Type B pancreatic cell (in vitro differentiated cells): ENCODE results near the gene TTLL10. TPM values are rescaled to one million over a fixed set of nuclear protein-coding genes. Genes with fewer than 3 reads are reported as not detected.

ENCODE experiments used
- DNase-seq: peaks from one replicate; pipeline ENCODE4 v3.0.0; 2021; ENCODE audit warnings: mixed read lengths; ENCODE audit not compliant: unreplicated experiment; ENCODE audit errors: extremely low spot score
- H3K27ac Mint-ChIP-seq: 2 replicates; pipeline ENCODE4 v1.8.0; 2021; ENCODE audit warnings: mild to moderate bottlenecking, mixed read lengths
- H3K27me3 Mint-ChIP-seq: 2 replicates; pipeline ENCODE4 v1.8.0; 2021; ENCODE audit warnings: mixed read lengths
- H3K36me3 Mint-ChIP-seq: 2 replicates; pipeline ENCODE4 v1.8.0; 2021; ENCODE audit warnings: mixed read lengths
- H3K4me1 Mint-ChIP-seq: one replicate; pipeline ENCODE4 v1.8.0; 2021; ENCODE audit warnings: mixed read lengths; ENCODE audit not compliant: unreplicated experiment
- H3K4me3 Mint-ChIP-seq: 2 replicates; pipeline ENCODE4 v1.8.0; 2021; ENCODE audit warnings: mild to moderate bottlenecking, mixed read lengths
- H3K9me3 Mint-ChIP-seq: 2 replicates; pipeline ENCODE4 v1.8.0; 2021; ENCODE audit warnings: mixed read lengths
- CTCF ChIP-seq: fragments of 200-600 bp; sonication (generic); conservative IDR thresholded peaks from 2 replicates; pipeline ENCODE4 v1.5.0; 2021; ENCODE audit warnings: antibody characterized with exemption, mild to moderate bottlenecking
- microRNA-seq: library from miRNA; unstranded; fragments of <30 nt; microRNA quantifications from one replicate; pipeline ENCODE4, GENCODE V29; 2020
- total RNA-seq: library from RNA; stranded (reverse); gene quantifications from 2 replicates; pipeline ENCODE4 v1.2.1, GENCODE V29; 2021; ENCODE audit warnings: low replicate concordance

The TTLL10 gene
- total RNA-seq, 1 donor from 2014 or later: 1.4 TPM

GRCh38 chr1:1245817-1246576, 72.3 kb downstream of the TTLL10 start:
- Mint-ChIP-seq H3K4me3 (no peak overlapping the region), H3K36me3 (no peaks in the 10 kb centered on the region), H3K27ac (no peak overlapping the region), H3K4me1 (no peaks in the 10 kb centered on the region), H3K9me3 (no peaks in the 10 kb centered on the region), H3K27me3 (peaks cover 3% of the 10 kb centered on the region)
- no peak for DNase-seq
- TF ChIP-seq CTCF: no peak

- no peaks in the 10 kb centered on the region for H3K36me3 Mint-ChIP-seq
- H3K9me3 Mint-ChIP-seq: no peaks in the 10 kb centered on the region
- TF ChIP-seq CTCF: no peak
- no peaks in the 10 kb centered on the region for H3K4me1 Mint-ChIP-seq
- H3K4me3 Mint-ChIP-seq: no peak within 1 kb of the TSS
- H3K27ac Mint-ChIP-seq: no peak within 1 kb of the TSS
- no peak for DNase-seq
- peaks cover 3% of the 10 kb centered on the region for H3K27me3 Mint-ChIP-seq
These were observed 73.1 kb downstream of the TTLL10 start, which contains the start of gene C1QTNF12 for GRCh38 chr1:1246577-1247340. C1QTNF12 (minus strand) TSS chr1:1246722; CDS start chr1:1246690, 32 bp downstream.

GRCh38 chr1:1247341-1247913, 73.7 kb downstream of the TTLL10 start:
- H3K27ac Mint-ChIP-seq: no peak overlapping the region
- H3K4me1 Mint-ChIP-seq: no peaks in the 10 kb centered on the region
- no peak for DNase-seq
- no peak overlapping the region for H3K4me3 Mint-ChIP-seq
- H3K36me3 Mint-ChIP-seq: no peaks in the 10 kb centered on the region
- TF ChIP-seq CTCF: no peak
- H3K9me3 Mint-ChIP-seq: no peaks in the 10 kb centered on the region
- peaks cover 3% of the 10 kb centered on the region for H3K27me3 Mint-ChIP-seq

Small RNA genes within 50 kb of the gene (microRNA-seq; reads per million reads assigned to microRNA genes)
- gene MIR200A (1,718 reads per million, percentile 85 among the genes with 10 or more reads in this experiment), gene MIR200B (8,098 reads per million, percentile 94 among the genes with 10 or more reads in this experiment), gene MIR429 (3,997 reads per million, percentile 90 among the genes with 10 or more reads in this experiment)

Other genes with a start within 250 kb of the TTLL10 start
- 13.1 and 50.5 TPM in 2 replicates for gene SAMD11, start 250.0 kb upstream of the TTLL10 start, total RNA-seq
- 75.1 and 87.2 TPM in 2 replicates for gene NOC2L, start 214.6 kb upstream of the TTLL10 start, total RNA-seq
- gene KLHL17, start 213.3 kb upstream of the TTLL10 start, total RNA-seq: 31.5 and 42.2 TPM in 2 replicates
- 6.4 and 16.7 TPM in 2 replicates for gene PLEKHN1, start 207.4 kb upstream of the TTLL10 start, total RNA-seq
- gene PERM1, start 191.8 kb upstream of the TTLL10 start, total RNA-seq: 0.34 and 0.62 TPM in 2 replicates
- 37.6 and 54.1 TPM in 2 replicates for gene HES4, start 173.8 kb upstream of the TTLL10 start, total RNA-seq
- 20.8 and 34.6 TPM in 2 replicates for gene ISG15, start 160.4 kb upstream of the TTLL10 start, total RNA-seq
- 166 and 285 TPM in 2 replicates for gene AGRN, start 153.8 kb upstream of the TTLL10 start, total RNA-seq
- gene RNF223, start 99.6 kb upstream of the TTLL10 start, total RNA-seq: 1.2 and 2.5 TPM in 2 replicates
- gene C1orf159, start 57.8 kb upstream of the TTLL10 start, total RNA-seq: 20.0 and 21.2 TPM in 2 replicates
- 0.38 TPM in 1 of 2 replicates, not detected in the other for gene TNFRSF18, start 32.7 kb downstream of the TTLL10 start, total RNA-seq
- gene TNFRSF4, start 40.3 kb downstream of the TTLL10 start, total RNA-seq: 0.31 TPM in 1 of 2 replicates, not detected in the other
- gene SDF4, start 58.1 kb downstream of the TTLL10 start, total RNA-seq: 116 and 136 TPM in 2 replicates
- 19.5 and 30.2 TPM in 2 replicates for gene B3GALT6, start 58.4 kb downstream of the TTLL10 start, total RNA-seq
- 2.5 TPM in 2 replicates for gene C1QTNF12, start 72.8 kb downstream of the TTLL10 start, total RNA-seq
- gene UBE2J2, start 100.0 kb downstream of the TTLL10 start, total RNA-seq: 56.5 and 73.8 TPM in 2 replicates
- 2.7 and 13.5 TPM in 2 replicates for gene SCNN1D, start 106.6 kb downstream of the TTLL10 start, total RNA-seq
- gene ACAP3, start 134.1 kb downstream of the TTLL10 start, total RNA-seq: 93.9 and 103 TPM in 2 replicates
- 20.4 and 25.5 TPM in 2 replicates for gene PUSL1, start 134.7 kb downstream of the TTLL10 start, total RNA-seq
- gene INTS11, start 150.8 kb downstream of the TTLL10 start, total RNA-seq: 127 and 138 TPM in 2 replicates
- gene CPTP, start 150.9 kb downstream of the TTLL10 start, total RNA-seq: 24.2 and 28.5 TPM in 2 replicates
- gene TAS1R3, start 157.4 kb downstream of the TTLL10 start, total RNA-seq: 0.83 and 0.89 TPM in 2 replicates
- 62.8 and 63.5 TPM in 2 replicates for gene DVL1, start 175.5 kb downstream of the TTLL10 start, total RNA-seq
- 17.6 and 78.1 TPM in 2 replicates for gene MXRA8, start 184.7 kb downstream of the TTLL10 start, total RNA-seq
- 122 and 143 TPM in 2 replicates for gene AURKAIP1, start 201.3 kb downstream of the TTLL10 start, total RNA-seq
- 194 and 298 TPM in 2 replicates for gene CCNL2, start 225.5 kb downstream of the TTLL10 start, total RNA-seq
- gene MRPL20, start 233.4 kb downstream of the TTLL10 start, total RNA-seq: 98.9 and 108 TPM in 2 replicates
- gene ANKRD65, start 247.4 kb downstream of the TTLL10 start, total RNA-seq: 7.6 and 11.1 TPM in 2 replicates